Stimulated activated CD4-positive, alpha-beta T cell treated with anti-CD3 and anti-CD28 coated beads, Interleukin-2, amount 100 ng/mL, for 48 hours (primary cell): ENCODE results near the gene ATAD5.
"Not testable (repeated sequence)": the region's sequence is repeated elsewhere in the genome, so short reads cannot be mapped to it uniquely, and the experiment has no call there.

Experiments used
- DNase-seq, 2 donors: peaks; one replicate each; pipeline ENCODE4 v3.0.0-alpha.2; 2020

The ATAD5 gene

GRCh38 chr17:30824356-30825145 lies 7.2 kb upstream of the ATAD5 start, which contains the start of gene CRLF3:
TSS of gene CRLF3 (minus strand) at chr17:30824692. CDS start at chr17:30824651, 41 bp downstream.
- peak; percentile 84 to 85 for DNase-seq

- no peak for DNase-seq
Measured at GRCh38 chr17:30827082-30827481, 4.7 kb upstream of the ATAD5 start.

GRCh38 chr17:30829022-30829421 lies 2.7 kb upstream of the ATAD5 start:
- no peak for DNase-seq

GRCh38 chr17:30831257-30831656 lies 509 bp upstream of the ATAD5 start:
- DNase-seq = no peak

GRCh38 chr17:30832438-30833124 lies 815 bp downstream of the ATAD5 start:
- no peak for DNase-seq

GRCh38 chr17:30838202-30838807 lies 6.5 kb downstream of the ATAD5 start:
- no peak for DNase-seq

- DNase-seq = no peak
Measured at GRCh38 chr17:30840771-30841170, 9.0 kb downstream of the ATAD5 start.

- no peak for DNase-seq
Measured at GRCh38 chr17:30848021-30848420, 16.3 kb downstream of the ATAD5 start.

GRCh38 chr17:30854146-30854545 lies 22.4 kb downstream of the ATAD5 start:
- no peak for DNase-seq

- DNase-seq = no peak
Measured at GRCh38 chr17:30858556-30859250, 26.9 kb downstream of the ATAD5 start.

- DNase-seq = no peak
Measured at GRCh38 chr17:30864636-30865035, 32.9 kb downstream of the ATAD5 start.

- no peak for DNase-seq
Measured at GRCh38 chr17:30869005-30869404, 37.2 kb downstream of the ATAD5 start.

- no peak for DNase-seq
Measured at GRCh38 chr17:30886187-30886586, 54.4 kb downstream of the ATAD5 start.

GRCh38 chr17:30894236-30894635 lies 62.5 kb downstream of the ATAD5 start:
- DNase-seq = no peak

- DNase-seq = no peak
Measured at GRCh38 chr17:30897311-30897710, 65.5 kb downstream of the ATAD5 start.

- DNase-seq = no peak
Measured at GRCh38 chr17:30905742-30906100, 74.0 kb downstream of the ATAD5 start.

GRCh38 chr17:30906101-30906911 lies 74.5 kb downstream of the ATAD5 start, which contains the start of gene TEFM:
TSS of gene TEFM (minus strand) at chr17:30906238. CDS start at chr17:30906198, 40 bp downstream.
- DNase-seq = peak; percentile 87 to 90

GRCh38 chr17:30908717-30909420 lies 77.1 kb downstream of the ATAD5 start:
- DNase-seq = no peak

- DNase-seq = not testable (repeated sequence)
Measured at GRCh38 chr17:30910151-30910550, 78.4 kb downstream of the ATAD5 start.

- DNase-seq = no peak
Measured at GRCh38 chr17:30913955-30914354, 82.2 kb downstream of the ATAD5 start.

- no peak for DNase-seq
Measured at GRCh38 chr17:30915833-30916611, 84.3 kb downstream of the ATAD5 start.
